Measurements from ENCODE around the gene DHDDS.

DNA sequence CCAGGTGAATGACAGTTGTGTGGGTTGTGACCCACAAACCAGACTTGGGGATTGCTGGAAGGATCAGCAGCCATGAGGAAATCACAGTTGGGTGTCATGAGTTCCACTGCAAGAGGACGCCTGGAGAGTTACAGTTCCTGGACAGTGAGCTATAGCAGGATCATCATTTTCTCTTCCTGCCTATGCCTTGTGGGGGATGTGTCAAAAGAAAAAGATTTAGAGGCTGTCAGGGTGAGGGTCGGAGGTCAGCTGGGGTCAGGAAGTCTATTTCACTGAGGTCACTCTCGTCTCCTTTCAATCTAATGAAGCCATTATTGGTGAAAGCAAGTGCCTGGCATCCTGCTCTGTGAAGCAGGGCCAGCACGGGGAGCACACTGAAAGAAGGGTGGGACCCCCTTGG, 28.5 kb upstream of the DHDDS start:
- no peak for TF ChIP-seq CTCF (IDR thresholded peaks at IDR 0.05; ENCODE audit: poor library complexity, severe bottlenecking)
- no peak for TF ChIP-seq POLR2AphosphoS5 (IDR thresholded peaks at IDR 0.05)
- TF ChIP-seq RAD21 (conservative IDR thresholded peaks at IDR 0.05): no peak
- TF ChIP-seq EP300 (conservative IDR thresholded peaks at IDR 0.05; ENCODE audit: poor library complexity, severe bottlenecking): no peak
